Bladder microvascular endothelial cell (primary cell): ENCODE data around the gene ETF1. TPM values are rescaled to one million over a fixed set of nuclear protein-coding genes. Genes with fewer than 3 reads are reported as not detected.

Experiments
- total RNA-seq: library from RNA; depleted of rRNA; stranded (reverse); fragments of >200 nt; gene quantifications from 2 replicates; pipeline ENCODE4 v1.2.3, GENCODE V29; 2014

The ETF1 gene
- total RNA-seq = 63.3 and 91.3 TPM in 2 replicates

GRCh38 chr5:138542956-138543729 lies at the start of gene ETF1:
ETF1 (minus strand) TSS chr5:138543236; CDS start chr5:138542918, 318 bp downstream.

GRCh38 chr5:138575194-138576015 lies 32.4 kb upstream of the ETF1 start, which contains the start of gene HSPA9:
HSPA9 (minus strand) TSS chr5:138575401; CDS start chr5:138575318, 83 bp downstream.

GRCh38 chr5:138465261-138466124 lies 77.5 kb downstream of the ETF1 start, which contains the start of gene EGR1:
EGR1 (plus strand) TSS chr5:138465479; CDS start chr5:138465762, 283 bp downstream.

Other genes with a start within 250 kb of the ETF1 start
- 3.7 and 8.1 TPM in 2 replicates for gene CDC25C, start 211.4 kb downstream of the ETF1 start, total RNA-seq
- 17.2 and 31.5 TPM in 2 replicates for gene FAM53C, start 205.0 kb downstream of the ETF1 start, total RNA-seq
- 33.5 and 63.2 TPM in 2 replicates for gene KDM3B, start 190.6 kb downstream of the ETF1 start, total RNA-seq
- 0.65 and 3.8 TPM in 2 replicates for gene REEP2, start 104.2 kb downstream of the ETF1 start, total RNA-seq
- gene EGR1, start 77.8 kb downstream of the ETF1 start, total RNA-seq = 0.32 and 3.8 TPM in 2 replicates
- 131 and 219 TPM in 2 replicates for gene HSPA9, start 32.2 kb upstream of the ETF1 start, total RNA-seq
- 576 and 698 TPM in 2 replicates for gene CTNNA1, start 210.2 kb upstream of the ETF1 start, total RNA-seq